ENCODE data around the gene SCN1B.

DNA sequence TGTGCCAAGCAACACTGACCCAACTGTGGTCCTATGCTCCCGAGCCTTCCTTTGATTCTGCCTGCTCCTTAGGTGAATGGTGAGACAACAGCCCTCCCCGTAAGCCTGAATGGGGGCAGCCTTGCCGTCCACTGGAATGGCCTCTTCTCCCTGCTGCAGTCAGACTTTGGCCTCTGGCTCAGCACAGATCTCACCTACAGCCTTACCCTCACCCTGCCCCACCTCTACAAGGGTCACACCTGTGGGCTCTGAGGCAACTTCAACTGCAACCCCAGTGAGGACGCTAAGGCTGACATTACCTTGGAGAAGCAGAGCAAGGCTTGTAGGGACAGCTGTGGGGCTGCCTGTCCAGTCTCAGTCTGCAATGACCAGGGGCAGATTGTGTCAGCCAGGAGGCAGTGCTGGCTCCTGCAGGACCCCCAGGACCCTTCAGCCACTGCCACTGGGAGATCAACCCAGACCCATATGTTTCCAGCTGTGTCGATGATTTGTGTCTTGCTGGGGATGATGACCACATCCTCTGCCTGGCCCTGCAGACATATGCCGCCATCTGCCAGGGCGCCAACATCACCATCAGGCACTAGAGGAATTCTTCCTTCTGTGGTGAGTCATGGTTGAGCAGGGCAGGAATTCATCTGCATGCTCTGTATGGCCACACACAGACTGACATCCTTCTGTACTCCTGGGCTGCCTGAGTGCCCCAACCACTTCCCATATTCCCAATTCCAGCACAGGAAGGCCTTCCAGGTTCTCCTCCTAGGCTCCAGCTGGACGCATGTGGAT, 58.1 kb downstream of the SCN1B start:
- TF ChIP-seq, protein P1, sequence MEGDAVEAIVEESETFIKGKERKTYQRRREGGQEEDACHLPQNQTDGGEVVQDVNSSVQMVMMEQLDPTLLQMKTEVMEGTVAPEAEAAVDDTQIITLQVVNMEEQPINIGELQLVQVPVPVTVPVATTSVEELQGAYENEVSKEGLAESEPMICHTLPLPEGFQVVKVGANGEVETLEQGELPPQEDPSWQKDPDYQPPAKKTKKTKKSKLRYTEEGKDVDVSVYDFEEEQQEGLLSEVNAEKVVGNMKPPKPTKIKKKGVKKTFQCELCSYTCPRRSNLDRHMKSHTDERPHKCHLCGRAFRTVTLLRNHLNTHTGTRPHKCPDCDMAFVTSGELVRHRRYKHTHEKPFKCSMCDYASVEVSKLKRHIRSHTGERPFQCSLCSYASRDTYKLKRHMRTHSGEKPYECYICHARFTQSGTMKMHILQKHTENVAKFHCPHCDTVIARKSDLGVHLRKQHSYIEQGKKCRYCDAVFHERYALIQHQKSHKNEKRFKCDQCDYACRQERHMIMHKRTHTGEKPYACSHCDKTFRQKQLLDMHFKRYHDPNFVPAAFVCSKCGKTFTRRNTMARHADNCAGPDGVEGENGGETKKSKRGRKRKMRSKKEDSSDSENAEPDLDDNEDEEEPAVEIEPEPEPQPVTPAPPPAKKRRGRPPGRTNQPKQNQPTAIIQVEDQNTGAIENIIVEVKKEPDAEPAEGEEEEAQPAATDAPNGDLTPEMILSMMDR (IDR thresholded peaks at IDR 0.05) = no peak
- TF ChIP-seq POLR2A (IDR thresholded peaks at IDR 0.05) = no peak

All from tibial nerve (tissue), 3 donors.